GM21723 (cell line): Measurements from ENCODE around the gene RBM4.

Experiments used
- ATAC-seq: cut with Tn5 transposase; IDR thresholded peaks from one replicate; pipeline ENCODE4 v1.9.1; 2021; ENCODE audit warnings: mild to moderate bottlenecking, moderate library complexity; ENCODE audit not compliant: unreplicated experiment

The RBM4 gene

DNA sequence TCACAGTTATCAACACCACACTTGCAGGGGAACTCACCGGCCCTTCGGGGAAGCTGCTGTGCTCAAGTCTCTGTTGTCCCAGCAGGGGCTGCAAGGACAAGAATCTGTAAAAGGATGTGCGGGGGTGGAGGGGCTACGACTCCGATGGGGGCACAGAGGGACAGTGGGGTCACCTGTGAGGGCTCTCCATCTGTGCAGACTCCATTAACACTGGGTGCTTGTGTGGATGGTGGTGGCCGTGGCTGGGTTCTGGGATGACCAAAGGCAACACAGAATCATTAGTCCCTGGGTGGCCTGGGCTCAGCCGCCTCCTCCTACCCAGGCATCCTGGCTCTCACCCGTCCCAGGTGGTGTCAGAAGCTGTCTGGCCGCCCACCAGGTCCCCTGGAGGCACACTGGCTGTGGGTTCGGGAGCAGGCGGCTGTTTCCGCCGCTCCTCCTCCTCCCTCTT is 49.4 kb downstream of the RBM4 start:
- ATAC-seq: no peak

DNA sequence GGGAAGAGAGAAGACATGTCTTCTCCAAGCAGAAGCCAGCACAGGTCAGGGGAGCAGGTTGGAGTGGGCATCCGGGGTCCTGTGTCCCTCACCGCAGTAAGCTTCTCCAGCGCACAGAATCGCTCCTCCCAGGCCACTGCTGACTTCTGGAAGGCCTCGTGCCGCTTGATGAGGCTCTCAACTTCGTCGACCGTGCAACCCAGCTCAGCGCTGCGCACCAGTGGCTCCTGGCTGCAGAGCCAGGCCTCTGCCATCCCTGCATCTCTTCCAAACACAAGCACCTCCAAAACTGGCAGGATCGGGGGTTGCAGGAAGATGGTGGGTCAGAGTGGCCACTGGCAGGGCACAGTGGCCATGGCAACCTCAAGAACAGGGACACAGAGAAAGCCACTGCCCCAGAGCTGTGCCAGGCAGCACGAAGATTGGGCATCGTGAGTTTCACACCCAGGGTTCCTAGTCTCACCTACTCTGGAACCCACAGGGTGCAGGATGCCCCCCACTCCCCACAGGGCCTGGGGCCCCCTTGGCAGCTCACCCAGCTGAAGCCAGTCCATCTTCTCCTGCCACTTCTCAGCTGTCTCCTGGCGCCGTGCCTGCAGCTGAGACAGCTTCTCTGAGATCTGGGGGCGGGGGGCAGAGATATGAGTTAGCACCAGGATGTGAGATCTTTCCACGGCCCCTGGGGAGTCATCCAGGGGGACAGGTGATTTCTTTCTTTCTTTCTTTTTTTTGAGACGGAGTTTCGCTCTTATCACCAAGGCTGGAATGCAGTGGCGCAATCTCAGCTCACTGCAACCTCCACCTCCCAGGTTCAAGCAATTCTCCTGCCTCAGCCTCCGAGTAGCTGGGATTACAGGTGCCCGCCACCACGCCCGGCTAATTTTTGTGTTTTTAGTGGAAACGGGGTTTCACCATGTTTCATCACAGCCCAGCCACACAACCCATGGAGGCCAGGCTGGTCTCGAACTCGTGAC is 50.3 kb downstream of the RBM4 start:
- ATAC-seq: no peak

DNA sequence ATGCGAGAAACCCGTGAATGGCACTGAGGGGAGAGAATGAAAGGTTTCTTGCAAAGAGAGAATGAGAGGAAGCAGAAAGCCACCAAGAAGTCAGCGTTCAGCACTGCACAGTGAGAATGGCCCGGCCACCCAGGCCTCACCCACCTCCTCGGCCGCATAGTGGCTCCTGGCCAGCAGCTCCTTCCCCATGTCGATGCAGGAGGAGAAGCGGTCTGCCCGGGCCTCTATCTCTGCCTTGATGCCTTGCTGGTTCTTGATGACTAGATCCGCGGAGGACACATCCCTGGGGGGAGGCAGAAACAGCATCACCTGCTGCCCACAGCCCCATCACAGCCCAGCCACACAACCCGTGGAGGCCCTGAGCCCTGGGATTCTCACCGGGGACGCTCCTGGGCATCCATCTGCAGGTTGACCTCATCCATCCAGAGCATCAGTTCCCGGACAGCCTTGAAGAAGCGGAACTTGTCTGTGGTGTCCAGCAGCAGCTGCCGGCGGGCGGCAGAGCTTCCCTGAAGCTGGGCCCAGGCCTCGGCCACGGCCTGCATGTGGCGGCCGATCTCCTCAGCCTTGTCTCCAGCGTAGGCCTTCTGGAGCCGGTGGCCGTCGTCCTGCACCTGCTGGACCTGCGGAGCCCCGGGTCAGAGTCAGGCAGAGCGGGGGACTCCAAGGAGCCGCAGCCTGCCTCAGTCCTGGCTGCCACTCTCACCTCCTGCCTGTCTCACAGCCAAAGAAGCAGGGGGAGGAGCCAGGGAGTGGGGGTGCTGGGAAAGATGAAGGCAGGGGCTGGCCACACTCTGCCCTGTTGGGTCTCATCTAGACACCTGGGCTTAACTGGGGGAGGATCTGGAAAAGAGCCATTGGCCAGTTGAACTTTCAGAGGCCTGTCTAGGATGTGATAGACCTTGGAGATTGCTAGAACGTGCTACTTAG is 51.4 kb downstream of the RBM4 start:
- no peak for ATAC-seq

DNA sequence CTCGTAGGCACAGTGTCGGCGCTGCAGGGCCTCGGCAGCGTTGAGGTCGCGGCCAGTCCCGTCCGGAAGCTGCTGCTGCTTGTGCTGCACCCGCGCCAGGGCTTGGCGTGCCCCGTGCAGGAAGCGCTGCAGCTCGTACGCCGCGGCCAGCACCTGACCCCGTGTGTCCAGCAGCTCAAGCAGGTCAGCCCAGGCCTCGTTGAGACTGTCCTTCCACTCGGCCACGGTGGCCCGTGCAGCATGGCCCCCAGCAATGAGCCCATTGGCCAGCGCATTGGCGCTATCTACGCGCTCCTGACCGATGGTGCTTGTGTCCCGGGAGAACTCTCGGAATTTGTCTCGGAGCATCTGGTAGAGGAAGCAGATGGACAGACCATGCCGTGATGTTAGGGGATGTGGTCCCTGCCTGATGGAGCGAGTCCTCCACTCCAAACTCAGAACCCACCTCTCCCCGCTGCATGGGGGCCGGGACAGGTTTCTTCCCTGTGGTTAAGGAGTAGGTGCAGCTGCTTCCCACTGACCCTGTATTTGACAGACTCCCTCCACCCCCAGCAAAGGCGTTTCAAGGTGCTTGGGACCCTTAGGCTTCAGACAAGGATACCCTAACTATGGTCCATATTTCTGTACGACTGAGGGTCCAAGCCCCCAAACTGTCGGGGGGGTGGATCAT is 52.9 kb downstream of the RBM4 start:
- ATAC-seq: no peak

DNA sequence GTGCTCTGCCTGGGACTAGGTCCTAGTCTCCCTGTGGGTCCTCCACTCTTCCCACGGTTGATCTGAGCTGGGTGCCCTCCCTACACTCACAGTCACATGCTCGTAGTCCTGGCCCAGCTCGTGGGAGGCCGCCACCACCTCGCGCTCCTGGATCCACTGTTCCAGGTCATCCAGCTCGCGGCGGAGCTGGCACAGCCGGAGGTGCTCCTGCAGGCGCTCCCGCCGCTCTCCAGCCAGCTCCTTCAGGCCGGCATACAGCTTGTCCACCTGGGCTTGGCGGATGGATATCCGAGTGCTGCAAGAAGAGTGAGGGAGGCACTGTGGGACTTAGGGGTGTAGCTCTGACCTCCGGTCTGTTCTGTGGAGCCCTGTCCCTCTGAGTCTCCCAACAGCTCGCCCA is 53.9 kb downstream of the RBM4 start:
- ATAC-seq: no peak

DNA sequence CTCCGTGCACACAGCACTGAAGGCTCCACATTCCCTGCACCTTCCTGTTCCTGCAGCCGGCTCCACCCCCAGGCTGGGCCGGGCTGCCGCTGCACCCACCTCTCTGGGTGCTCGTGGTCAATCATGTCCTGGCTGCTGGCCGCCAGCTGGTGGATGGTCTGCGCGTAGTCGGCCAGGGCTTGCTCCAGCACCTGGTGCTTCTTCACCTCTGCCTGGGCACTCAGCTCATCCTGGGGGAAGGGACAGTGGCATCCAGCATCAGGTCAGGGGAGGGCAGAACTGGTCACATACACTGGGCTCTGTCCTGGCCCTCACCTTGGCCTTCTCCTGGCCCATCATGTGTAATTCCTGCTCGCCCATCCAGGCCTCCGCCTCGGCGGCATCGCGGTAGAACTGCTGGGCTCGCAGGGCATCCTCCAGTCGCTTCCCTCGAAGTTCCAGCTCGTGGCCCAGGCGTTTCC is 54.4 kb downstream of the RBM4 start:
- no peak for ATAC-seq

DNA sequence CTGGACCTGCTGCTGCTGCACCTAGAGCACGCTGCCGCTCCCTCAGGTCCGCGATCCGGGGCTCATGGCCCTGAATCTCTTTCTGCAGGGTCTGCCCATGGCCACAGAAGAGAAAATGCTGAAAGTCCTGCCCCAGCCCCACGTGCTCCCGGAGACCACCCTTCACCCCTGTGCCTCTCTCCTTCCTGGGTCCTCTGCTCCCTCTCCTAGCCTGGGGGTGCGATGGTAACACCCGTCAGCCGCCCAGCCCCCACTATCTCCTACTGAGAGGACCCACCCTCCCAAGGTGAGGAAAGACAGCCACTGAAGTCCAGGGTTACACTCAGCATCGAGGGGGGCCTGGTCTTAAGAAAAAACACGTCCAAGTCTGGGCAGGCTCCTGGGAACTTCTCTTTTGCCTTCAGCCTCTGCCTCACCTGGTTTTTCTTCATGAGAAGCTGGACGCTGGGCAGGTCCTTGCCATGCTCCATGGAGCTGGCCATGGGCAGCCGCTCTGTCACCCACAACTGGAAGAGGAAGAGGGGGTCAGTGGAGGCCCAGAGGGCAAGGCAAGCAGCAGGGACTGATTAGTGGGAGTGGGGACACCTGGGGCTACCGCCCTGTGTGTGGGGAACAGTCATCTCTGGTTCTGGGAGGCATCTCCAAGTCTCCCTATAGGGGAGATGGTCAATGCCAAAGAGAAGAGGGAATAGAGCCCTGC is 55.0 kb downstream of the RBM4 start:
- ATAC-seq: no peak

DNA sequence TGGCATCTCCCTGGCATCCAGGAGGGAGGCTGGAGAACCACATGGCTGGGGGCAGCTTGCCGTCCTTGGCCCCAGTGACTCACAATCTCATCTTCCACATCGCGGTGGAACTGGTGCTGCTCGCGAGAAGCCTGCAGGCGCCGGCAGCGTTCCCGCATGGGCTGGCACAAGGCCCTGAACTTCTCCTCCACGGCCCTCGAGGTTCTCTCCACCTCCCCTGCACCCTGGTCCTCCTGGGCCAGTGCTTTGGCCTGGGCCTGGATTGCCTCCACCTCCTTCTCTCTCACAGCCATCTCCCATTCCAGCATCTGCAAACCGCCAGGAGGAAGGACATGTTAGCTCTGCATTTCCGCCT is 55.5 kb downstream of the RBM4 start:
- ATAC-seq: no peak

DNA sequence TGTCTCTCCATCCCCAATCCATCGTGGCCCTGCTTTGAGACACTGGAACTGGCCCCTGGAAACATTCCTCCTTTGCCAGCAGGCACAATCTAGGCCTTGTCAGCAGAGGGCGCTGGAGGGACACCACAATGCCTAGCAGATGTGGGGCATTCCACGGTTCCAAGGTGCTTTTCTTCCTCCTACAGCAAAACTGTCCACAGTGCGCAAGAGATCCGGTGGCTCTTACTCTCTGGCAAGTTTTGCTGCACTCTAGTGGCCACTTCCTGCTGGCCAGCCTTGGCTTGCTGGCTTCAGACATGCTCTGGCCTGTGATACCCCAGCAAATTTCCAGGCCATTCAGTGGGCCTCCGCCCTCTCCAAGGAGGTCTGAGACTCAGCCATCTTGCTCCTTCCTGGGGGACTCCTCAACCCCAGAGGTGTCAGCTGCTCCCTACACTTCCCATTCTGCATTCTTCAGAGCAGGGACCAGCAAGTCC is 56.3 kb downstream of the RBM4 start:
- no peak for ATAC-seq
